ENCODE results near the gene TRPM6. TPM values are rescaled to one million over a fixed set of nuclear protein-coding genes. Genes with fewer than 3 reads are reported as not detected.

Gene TRPM6
- total RNA-seq, 2 donors from 2014 or later, result 0.41 to 1.3 TPM

DNA sequence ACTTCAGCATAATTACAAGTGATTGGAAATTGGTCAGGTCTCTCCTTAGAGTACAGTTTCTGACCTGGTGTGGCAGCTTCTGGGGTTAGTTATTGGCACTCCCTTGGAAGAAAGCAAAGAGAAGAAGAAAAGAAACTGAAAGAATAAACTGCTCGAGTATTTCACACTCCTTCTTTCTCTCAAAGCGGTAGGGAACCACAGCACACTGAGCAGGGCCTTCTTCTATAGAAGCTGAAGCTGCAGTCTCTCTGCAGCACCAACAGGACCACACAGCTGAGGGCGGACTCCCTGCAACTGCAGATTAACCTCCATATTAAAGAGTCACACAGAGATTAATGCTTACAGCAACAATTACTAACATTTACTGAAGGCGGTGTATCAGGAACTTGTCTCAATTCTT lies 152.0 kb downstream of the TRPM6 start:
- Histone ChIP-seq H3K36me3 (no peaks in the 10 kb centered on the region), H3K4me3 (no peak overlapping the region), H3K4me1 (ENCODE audit: control insufficient read depth in 1 of 2, low read depth in 2 of 2) (no peaks in the 10 kb centered on the region), H3K27ac (no peak overlapping the region), H3K27me3 (replicated peaks; ENCODE audit: insufficient read depth) (no peaks in the 10 kb centered on the region), H3K9me3 (no peaks in the 10 kb centered on the region)
- TF ChIP-seq CTCF (IDR thresholded peaks at IDR 0.05), result no peak
- DNase-seq (ENCODE audit: low spot score), result no peak
- ATAC-seq (ENCODE audit: insufficient number of reproducible peaks, low FRiP score, low read depth), result no peak

DNA sequence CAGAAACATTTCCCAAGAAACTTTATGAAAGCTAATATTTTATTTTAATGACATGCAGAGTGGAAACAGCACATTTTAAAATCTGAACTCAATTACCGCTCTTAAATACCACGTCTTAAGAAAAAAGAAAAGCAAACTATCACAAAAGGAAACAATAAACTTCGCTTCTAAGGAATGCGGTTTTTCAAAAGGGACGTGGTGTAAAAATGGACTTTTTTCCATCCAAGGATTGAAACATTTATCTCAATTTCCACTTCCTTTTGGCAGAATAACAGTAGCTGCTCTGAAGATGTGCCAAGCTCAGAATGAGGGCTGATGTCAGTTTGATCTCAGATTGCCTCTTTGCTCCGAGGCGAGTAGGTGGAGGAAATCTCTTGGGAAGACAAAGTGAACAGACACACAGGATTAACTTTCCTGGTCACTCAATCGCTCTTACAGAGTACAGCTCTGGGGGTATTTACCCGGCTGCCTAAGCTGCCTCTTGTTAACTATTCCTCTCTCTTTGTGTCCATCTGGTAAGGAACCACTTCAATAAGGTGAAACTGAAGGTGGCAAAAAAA lies 158.5 kb downstream of the TRPM6 start:
- DNase-seq (ENCODE audit: low spot score) (no peak), ATAC-seq (ENCODE audit: insufficient number of reproducible peaks, low FRiP score, low read depth) (no peak)
- no peak for TF ChIP-seq CTCF (IDR thresholded peaks at IDR 0.05)
- Histone ChIP-seq H3K4me1 (ENCODE audit: control insufficient read depth in 1 of 2, low read depth in 2 of 2) (no peaks in the 10 kb centered on the region), H3K27me3 (replicated peaks; ENCODE audit: insufficient read depth) (no peaks in the 10 kb centered on the region), H3K27ac (no peak overlapping the region), H3K9me3 (no peaks in the 10 kb centered on the region), H3K4me3 (no peak overlapping the region), H3K36me3 (no peaks in the 10 kb centered on the region)

- ATAC-seq (ENCODE audit: insufficient number of reproducible peaks, low FRiP score, low read depth), result no peak
- no peaks in the 10 kb centered on the region for H3K9me3 ChIP-seq
- no peak for DNase-seq (ENCODE audit: low spot score)
These were observed 159.5 kb downstream of the TRPM6 start for GRCh38 chr9:74728176-74728575.

GRCh38 chr9:74726581-74726980 lies 161.1 kb downstream of the TRPM6 start:
- no peaks in the 10 kb centered on the region for H3K27me3 ChIP-seq (replicated peaks; ENCODE audit: insufficient read depth)
- DNase-seq (ENCODE audit: low spot score), result no peak
- no peaks in the 10 kb centered on the region for H3K9me3 ChIP-seq
- no peaks in the 10 kb centered on the region for H3K4me1 ChIP-seq (ENCODE audit: control insufficient read depth in 1 of 2, low read depth in 2 of 2)
- no peak overlapping the region for H3K27ac ChIP-seq
- H3K4me3 ChIP-seq, result no peak overlapping the region
- no peaks in the 10 kb centered on the region for H3K36me3 ChIP-seq
- no peak for ATAC-seq (ENCODE audit: insufficient number of reproducible peaks, low FRiP score, low read depth)
- TF ChIP-seq CTCF (IDR thresholded peaks at IDR 0.05), result no peak

More at GRCh38 chr9:74728176-74728575, 159.5 kb downstream of the TRPM6 start:
- no peak overlapping the region for H3K27ac ChIP-seq
- no peak overlapping the region for H3K4me3 ChIP-seq
- no peak for TF ChIP-seq CTCF (IDR thresholded peaks at IDR 0.05)
- H3K27me3 ChIP-seq (replicated peaks; ENCODE audit: insufficient read depth), result no peaks in the 10 kb centered on the region
- H3K4me1 ChIP-seq (ENCODE audit: control insufficient read depth in 1 of 2, low read depth in 2 of 2), result no peaks in the 10 kb centered on the region
- no peaks in the 10 kb centered on the region for H3K36me3 ChIP-seq

- ATAC-seq (ENCODE audit: insufficient number of reproducible peaks, low FRiP score, low read depth) (no peak), DNase-seq (ENCODE audit: low spot score) (no peak)
- no peaks in the 10 kb centered on the region for H3K9me3 ChIP-seq
- no peaks in the 10 kb centered on the region for H3K4me1 ChIP-seq (ENCODE audit: control insufficient read depth in 1 of 2, low read depth in 2 of 2)
- H3K36me3 ChIP-seq, result no peaks in the 10 kb centered on the region
- H3K4me3 ChIP-seq, result no peak overlapping the region
- H3K27me3 ChIP-seq (replicated peaks; ENCODE audit: insufficient read depth), result no peaks in the 10 kb centered on the region
- H3K27ac ChIP-seq, result no peak overlapping the region
- no peak for TF ChIP-seq CTCF (IDR thresholded peaks at IDR 0.05)
These were observed 163.4 kb downstream of the TRPM6 start for GRCh38 chr9:74724317-74724716.

Data from thoracic aorta (tissue), 2 donors.